GM12891 (cell line): ENCODE results near the gene NDOR1.

ENCODE experiments used
- PAX5 ChIP-seq: IDR thresholded peaks from 2 replicates; pipeline ENCODE4 v1.6.1; 2011; ENCODE audit warnings: low read length, moderate library complexity, mild to moderate bottlenecking; ENCODE audit not compliant: insufficient read depth, severe bottlenecking
- POLR2A ChIP-seq: IDR thresholded peaks from 2 replicates; pipeline ENCODE4 v1.6.1; 2011; ENCODE audit warnings: low read depth, low read length, control low read depth
- POLR2AphosphoS5 ChIP-seq: IDR thresholded peaks from 2 replicates; pipeline ENCODE4 v1.6.1; 2011; ENCODE audit warnings: low read depth, low read length, control low read depth
- POU2F2 ChIP-seq: IDR thresholded peaks from 2 replicates; pipeline ENCODE4 v1.6.1; 2011; ENCODE audit warnings: low read depth, mild to moderate bottlenecking, control low read depth, low read length, moderate library complexity
- SPI1 ChIP-seq: IDR thresholded peaks from 2 replicates; pipeline ENCODE4 v1.6.1; 2011; ENCODE audit warnings: low read depth, low read length, control low read depth
- TAF1 ChIP-seq: IDR thresholded peaks from 2 replicates; pipeline ENCODE4 v1.6.1; 2011; ENCODE audit warnings: low read depth, low read length, control low read depth

DNA sequence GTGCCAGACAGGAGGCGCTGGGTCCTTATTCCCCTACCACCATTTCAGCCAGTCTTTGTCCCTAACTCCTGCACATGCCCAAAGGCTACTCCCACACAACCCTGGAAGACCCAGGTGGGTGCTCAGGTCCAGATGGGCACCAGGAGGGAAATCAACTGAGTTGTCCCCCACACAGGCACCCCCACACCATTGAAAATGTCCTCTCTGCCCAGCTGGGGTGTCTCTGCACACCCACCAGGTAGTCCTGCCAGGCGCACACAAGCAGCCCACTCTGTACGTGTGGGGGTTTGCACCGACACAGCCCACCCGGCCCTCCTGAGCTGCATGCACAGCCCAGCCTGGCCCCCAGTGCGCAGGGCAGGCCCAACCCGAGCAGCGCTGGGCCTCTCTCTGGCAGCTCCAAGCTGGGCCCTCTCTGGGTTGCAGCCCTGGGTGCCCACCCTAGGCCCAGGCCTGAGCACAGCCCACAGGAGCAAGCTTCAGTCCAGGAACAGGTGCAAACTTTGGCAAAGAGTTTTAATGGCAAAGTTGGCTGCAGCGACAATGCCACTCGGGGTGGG is 14.3 kb downstream of the NDOR1 start:
- TF ChIP-seq POLR2AphosphoS5 (no peak), POLR2A (no peak), POU2F2 (no peak), PAX5 (no peak), TAF1 (no peak), SPI1 (no peak)
